ENCODE measurements around the gene SPTBN1. TPM values are rescaled to one million over a fixed set of nuclear protein-coding genes. Genes with fewer than 3 reads are reported as not detected.

The SPTBN1 gene
- total and polyA plus RNA-seq, 2 of the 13 experiments (the other 11 are each of a cell fraction or from before 2014, with no cell fraction given) = 123 to 299 TPM

DNA sequence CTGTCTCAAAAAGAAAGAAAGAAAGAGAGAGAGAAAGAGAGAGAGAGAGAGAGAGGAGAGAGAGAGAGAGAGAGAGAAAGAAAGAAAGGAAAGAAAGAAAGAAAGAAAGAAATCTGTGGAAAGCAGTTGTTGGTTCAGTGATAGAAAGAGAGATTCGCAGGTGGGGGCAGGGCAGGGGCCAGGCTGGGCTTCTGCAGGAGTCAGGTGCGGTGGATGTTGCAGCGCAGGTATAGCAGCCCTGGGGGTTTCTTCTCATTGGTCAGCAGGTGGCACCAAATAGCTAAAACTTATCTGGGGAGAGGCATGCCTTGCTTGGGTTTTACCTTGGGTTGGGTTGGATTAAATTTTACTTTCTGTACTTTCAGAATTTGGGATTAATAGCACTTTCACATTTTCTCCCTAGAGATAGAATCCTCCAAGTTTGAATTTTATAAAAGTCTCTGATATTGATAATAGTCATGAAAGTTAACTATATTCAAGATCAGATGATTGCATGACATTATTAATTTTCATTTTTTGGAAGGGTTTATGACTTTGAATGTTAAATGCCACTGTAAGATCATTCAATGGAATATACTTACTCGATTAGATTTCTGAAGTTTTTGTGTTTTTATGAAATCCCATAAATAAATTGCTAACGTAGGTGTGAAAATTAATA, 66.6 kb downstream of the SPTBN1 start (continued):
- no peak for TF ChIP-seq ZNF572 (CRISPR knock-in tag; IDR thresholded peaks at IDR 0.05)
- no peak for TF ChIP-seq ZNF205 (CRISPR knock-in tag; IDR thresholded peaks at IDR 0.05)
- TF ChIP-seq ZNF331 (CRISPR knock-in tag; IDR thresholded peaks at IDR 0.05) = 0 out of 2 replicates have a peak, but pooled peaks have one; percentile 26
- TF ChIP-seq, protein P1, sequence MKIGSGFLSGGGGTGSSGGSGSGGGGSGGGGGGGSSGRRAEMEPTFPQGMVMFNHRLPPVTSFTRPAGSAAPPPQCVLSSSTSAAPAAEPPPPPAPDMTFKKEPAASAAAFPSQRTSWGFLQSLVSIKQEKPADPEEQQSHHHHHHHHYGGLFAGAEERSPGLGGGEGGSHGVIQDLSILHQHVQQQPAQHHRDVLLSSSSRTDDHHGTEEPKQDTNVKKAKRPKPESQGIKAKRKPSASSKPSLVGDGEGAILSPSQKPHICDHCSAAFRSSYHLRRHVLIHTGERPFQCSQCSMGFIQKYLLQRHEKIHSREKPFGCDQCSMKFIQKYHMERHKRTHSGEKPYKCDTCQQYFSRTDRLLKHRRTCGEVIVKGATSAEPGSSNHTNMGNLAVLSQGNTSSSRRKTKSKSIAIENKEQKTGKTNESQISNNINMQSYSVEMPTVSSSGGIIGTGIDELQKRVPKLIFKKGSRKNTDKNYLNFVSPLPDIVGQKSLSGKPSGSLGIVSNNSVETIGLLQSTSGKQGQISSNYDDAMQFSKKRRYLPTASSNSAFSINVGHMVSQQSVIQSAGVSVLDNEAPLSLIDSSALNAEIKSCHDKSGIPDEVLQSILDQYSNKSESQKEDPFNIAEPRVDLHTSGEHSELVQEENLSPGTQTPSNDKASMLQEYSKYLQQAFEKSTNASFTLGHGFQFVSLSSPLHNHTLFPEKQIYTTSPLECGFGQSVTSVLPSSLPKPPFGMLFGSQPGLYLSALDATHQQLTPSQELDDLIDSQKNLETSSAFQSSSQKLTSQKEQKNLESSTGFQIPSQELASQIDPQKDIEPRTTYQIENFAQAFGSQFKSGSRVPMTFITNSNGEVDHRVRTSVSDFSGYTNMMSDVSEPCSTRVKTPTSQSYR (CRISPR knock-in tag; IDR thresholded peaks at IDR 0.05; ENCODE audit: borderline replicate concordance) = peak; percentile 73; the same call in 1 of the 2 replicates
- TF ChIP-seq NRL (CRISPR knock-in tag; IDR thresholded peaks at IDR 0.05; ENCODE audit: borderline replicate concordance) = no peak
- 0 out of 2 replicates have a peak, but pooled peaks have one; percentile 25 for TF ChIP-seq IKZF5 (CRISPR knock-in tag; IDR thresholded peaks at IDR 0.05)
- TF ChIP-seq SRF (IDR thresholded peaks at IDR 0.05; ENCODE audit: low read depth, low read length) = 0 out of 2 replicates have a peak, but pooled peaks have one; percentile 29
- no peak for TF ChIP-seq ZNF460 (CRISPR knock-in tag; IDR thresholded peaks at IDR 0.05; ENCODE audit: borderline replicate concordance)
- TF ChIP-seq RBFOX2 (IDR thresholded peaks at IDR 0.05; ENCODE audit: low read depth, low read length) = no peak
- no peak for TF ChIP-seq SMARCC2 (IDR thresholded peaks at IDR 0.05)
- no peak for TF ChIP-seq ZNF317 (CRISPR knock-in tag; IDR thresholded peaks at IDR 0.05)
- TF ChIP-seq EEA1 (CRISPR knock-in tag; IDR thresholded peaks at IDR 0.05; ENCODE audit: borderline replicate concordance) = no peak
- no peak for TF ChIP-seq ZNF674 (CRISPR knock-in tag; IDR thresholded peaks at IDR 0.05; ENCODE audit: low read depth)
- 0 out of 2 replicates have a peak, but pooled peaks have one; percentile 31 for TF ChIP-seq ZGPAT (CRISPR knock-in tag; IDR thresholded peaks at IDR 0.05)
- no peak for TF ChIP-seq NCOR1 (IDR thresholded peaks at IDR 0.05; ENCODE audit: borderline replicate concordance, low read length)
- 0 out of 2 replicates have a peak, but pooled peaks have one; percentile 25 for TF ChIP-seq PPARG (CRISPR knock-in tag; conservative IDR thresholded peaks at IDR 0.05)
- TF ChIP-seq ZBTB38 (CRISPR knock-in tag; IDR thresholded peaks at IDR 0.05) = 0 out of 2 replicates have a peak, but pooled peaks have one; percentile 27
- no peak for TF ChIP-seq STAT5B (CRISPR knock-in tag; IDR thresholded peaks at IDR 0.05)
- TF ChIP-seq ZNF530 (CRISPR knock-in tag; IDR thresholded peaks at IDR 0.05; ENCODE audit: low read depth) = no peak
- TF ChIP-seq ZNF136 (CRISPR knock-in tag; IDR thresholded peaks at IDR 0.05; ENCODE audit: low read depth) = no peak
- TF ChIP-seq PRDM4 (CRISPR knock-in tag; IDR thresholded peaks at IDR 0.05; ENCODE audit: borderline replicate concordance) = no peak
- no peak for TF ChIP-seq ZNF562 (CRISPR knock-in tag; IDR thresholded peaks at IDR 0.05; ENCODE audit: borderline replicate concordance)
- TF ChIP-seq HNRNPUL1 (IDR thresholded peaks at IDR 0.05; ENCODE audit: low read depth, low read length) = no peak
